Measurements from ENCODE around the gene AKNA. TPM values are rescaled to one million over a fixed set of nuclear protein-coding genes. Genes with fewer than 3 reads are reported as not detected.

AKNA gene
- total RNA-seq, 2 experiments from 2014 or later: 300 to 364 TPM

DNA sequence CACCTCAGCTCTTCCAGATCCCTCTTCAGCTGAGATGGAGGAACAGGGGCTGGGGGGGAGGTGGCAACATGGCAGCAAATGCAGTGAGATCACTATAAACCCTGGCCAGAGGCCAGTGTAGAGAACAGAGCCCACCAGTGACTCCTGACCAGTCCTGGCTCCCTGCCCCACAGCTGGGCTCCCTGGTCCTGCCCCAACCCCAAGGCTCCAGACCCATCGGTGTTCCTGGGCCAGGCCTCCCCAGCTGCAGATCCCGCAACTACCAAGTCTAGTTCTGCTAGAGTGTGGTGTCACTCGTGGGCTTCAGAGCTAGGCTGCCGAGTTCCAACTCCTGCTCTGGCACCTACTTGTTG, 16.8 kb downstream of the AKNA start:
- peak overlapping the region; percentile 72 for H3K4me3 Mint-ChIP-seq
- no peaks in the 10 kb centered on the region for H3K9me3 Mint-ChIP-seq
- POLR2A ChIA-PET: no interaction called here
- peaks cover 94% of the 10 kb centered on the region for H3K4me1 Mint-ChIP-seq
- DNase-seq: no peak
- peak overlapping the region; percentile 89 for H3K27ac Mint-ChIP-seq
- H3K27me3 Mint-ChIP-seq: no peaks in the 10 kb centered on the region
- CTCF ChIA-PET: interaction anchor here (1.2 to 4.8 kb wide), 2 partner anchors 15 to 25 kb away, joined by 4 to 39 read pairs; partner anchors contain the start of gene AKNA
- peaks cover 91% of the 10 kb centered on the region for H3K36me3 Mint-ChIP-seq (ENCODE audit: low read depth)

DNA sequence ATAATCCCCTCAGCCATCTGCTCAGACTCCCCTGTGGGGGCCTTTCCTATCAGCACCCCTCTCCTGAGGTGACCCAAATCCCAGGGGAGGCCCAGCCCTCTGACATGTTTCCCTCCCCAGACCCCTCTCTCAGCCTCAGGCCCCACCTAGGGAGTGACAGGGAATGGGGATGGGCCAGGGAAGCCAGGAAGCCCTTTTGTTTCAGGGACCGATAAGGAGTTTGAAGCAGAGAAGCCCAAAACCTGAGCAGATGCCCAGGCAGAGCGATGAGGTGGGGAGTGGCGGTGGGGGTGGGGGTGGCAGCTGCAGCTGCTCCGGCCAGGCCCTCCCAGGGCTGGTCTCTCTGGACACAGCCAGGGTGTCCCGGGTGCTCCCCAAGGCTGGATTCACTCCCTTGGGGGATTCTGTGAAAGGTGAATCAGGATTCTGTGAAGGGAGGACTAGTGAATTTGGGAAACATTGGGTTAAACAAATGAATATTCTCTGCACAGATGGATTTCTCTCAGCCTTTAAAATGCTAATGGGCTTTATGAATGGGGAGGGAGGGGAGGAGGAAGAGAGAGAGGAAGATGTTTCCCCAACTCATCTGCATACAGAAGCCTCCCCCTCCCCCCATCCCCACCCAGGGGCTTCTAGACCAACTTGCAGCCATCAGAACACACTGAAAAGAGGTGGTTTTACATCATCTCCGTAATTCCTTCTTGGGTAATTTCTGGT, 17.4 kb downstream of the AKNA start:
- ChIA-PET CTCF (interaction anchor here (4.8 kb wide), 1 partner anchor 16 kb away, joined by 39 read pairs; the partner anchor contains the start of gene AKNA), POLR2A (no interaction called here)
- Mint-ChIP-seq H3K36me3 (ENCODE audit: low read depth) (peaks cover 91% of the 10 kb centered on the region), H3K27ac (peak overlapping the region; percentile 79), H3K4me1 (peaks cover 94% of the 10 kb centered on the region), H3K9me3 (no peaks in the 10 kb centered on the region), H3K27me3 (no peaks in the 10 kb centered on the region), H3K4me3 (no peak overlapping the region)
- DNase-seq: no peak

DNA sequence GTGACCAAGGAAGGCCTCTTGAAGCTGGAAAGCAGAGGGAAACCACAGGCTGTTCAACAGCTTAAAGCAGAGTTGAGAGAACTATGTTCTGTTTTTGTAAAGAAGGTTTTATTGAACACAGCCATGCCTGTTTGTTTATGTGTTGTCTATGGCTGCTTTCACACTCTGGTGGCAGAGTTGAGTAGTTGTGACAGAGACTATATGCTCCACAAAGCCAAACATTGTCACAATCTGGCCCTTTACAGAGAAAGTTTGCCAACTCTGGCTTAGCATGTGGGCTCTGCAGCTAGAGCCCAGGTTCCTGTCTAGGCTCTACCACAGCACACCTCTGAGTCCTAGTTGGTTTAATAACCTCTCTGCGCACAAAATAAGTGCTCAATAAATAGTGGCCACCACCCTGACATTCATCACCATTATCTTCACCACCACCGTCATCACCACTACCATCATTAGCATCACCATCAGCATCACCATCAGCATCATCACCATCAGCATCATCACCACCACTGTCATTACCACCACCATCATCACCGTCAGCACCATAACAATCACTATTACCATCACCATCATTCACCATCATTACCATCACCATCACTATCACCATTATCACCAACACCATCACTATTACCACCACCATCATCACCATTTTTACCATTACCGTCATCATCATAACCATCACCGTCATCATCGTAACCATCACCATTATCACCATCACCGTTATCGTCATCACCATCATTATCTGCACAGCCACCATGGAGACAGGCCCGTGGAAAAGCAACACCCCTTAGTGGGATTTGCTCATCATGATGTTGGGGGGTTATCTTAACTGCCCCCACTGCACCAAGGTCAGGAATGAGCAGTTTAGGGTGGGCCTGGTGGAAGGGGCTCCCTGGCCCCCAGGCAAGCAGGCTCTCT, 18.3 kb downstream of the AKNA start:
- Mint-ChIP-seq H3K27ac (peak overlapping the region; percentile 61), H3K27me3 (no peaks in the 10 kb centered on the region), H3K36me3 (ENCODE audit: low read depth) (peaks cover 90% of the 10 kb centered on the region), H3K4me3 (no peak overlapping the region), H3K4me1 (peaks cover 93% of the 10 kb centered on the region), H3K9me3 (no peaks in the 10 kb centered on the region)
- DNase-seq: no peak
- CTCF ChIA-PET: interaction anchor here (0.6 to 4.8 kb wide), 5 partner anchors 10 to 16 kb away, joined by 4 to 39 read pairs (median 7); partner anchors contain the start of gene AKNA
- POLR2A ChIA-PET: no interaction called here

DNA sequence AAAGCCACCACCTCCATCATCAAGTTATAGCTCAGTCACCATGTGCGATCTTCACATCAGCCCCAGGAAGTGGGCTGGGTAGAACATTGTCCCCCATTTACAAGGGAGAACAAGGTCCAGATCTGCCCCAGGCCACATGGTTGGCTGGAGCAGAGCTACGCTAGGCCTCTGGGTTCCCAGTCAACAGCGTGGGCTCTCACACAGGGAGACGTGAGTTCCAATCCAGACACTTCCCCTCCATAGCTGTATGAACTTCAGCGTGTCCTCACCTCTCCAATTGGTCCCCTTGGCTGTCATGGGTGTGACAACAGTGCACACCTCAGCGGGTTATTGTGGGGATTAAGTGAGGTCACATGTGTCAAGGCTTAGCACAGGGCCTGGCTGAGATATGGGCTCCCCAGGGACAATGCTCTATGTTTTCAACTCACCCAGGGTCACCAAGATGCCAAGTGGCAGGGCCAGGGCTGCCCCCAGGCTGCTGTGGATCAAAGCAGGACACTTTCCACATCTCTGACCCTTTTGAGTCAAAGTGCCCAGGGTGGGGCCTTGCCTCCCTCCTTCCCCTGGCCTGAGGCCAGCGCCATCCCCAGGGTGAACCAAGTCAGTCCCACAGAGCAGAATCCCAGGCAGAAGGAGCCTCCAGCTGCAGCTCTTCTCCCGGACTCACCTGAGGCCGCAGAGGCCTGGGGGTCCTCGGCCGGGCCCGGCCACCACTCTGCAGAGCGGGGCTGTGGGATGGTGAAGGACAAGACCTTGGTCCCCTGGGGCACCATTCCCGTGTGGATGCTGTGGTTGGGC, 19.8 kb downstream of the AKNA start:
- H3K4me1 Mint-ChIP-seq: peaks cover 93% of the 10 kb centered on the region
- no peaks in the 10 kb centered on the region for H3K27me3 Mint-ChIP-seq
- peaks cover 91% of the 10 kb centered on the region for H3K36me3 Mint-ChIP-seq (ENCODE audit: low read depth)
- no peak for DNase-seq
- ChIA-PET POLR2A (interaction anchor here (0.6 to 1.1 kb wide), 2 partner anchors 18 to 20 kb away, joined by 3 to 4 read pairs; partner anchors contain the start of gene AKNA), CTCF (interaction anchor here (0.7 to 2.6 kb wide), 7 partner anchors 11 to 38 kb away, joined by 3 to 11 read pairs (median 7); partner anchors contain the start of gene AKNA)
- peak overlapping the region; percentile 19 for H3K4me3 Mint-ChIP-seq
- H3K9me3 Mint-ChIP-seq: no peaks in the 10 kb centered on the region
- peak overlapping the region; percentile 88 for H3K27ac Mint-ChIP-seq

DNA sequence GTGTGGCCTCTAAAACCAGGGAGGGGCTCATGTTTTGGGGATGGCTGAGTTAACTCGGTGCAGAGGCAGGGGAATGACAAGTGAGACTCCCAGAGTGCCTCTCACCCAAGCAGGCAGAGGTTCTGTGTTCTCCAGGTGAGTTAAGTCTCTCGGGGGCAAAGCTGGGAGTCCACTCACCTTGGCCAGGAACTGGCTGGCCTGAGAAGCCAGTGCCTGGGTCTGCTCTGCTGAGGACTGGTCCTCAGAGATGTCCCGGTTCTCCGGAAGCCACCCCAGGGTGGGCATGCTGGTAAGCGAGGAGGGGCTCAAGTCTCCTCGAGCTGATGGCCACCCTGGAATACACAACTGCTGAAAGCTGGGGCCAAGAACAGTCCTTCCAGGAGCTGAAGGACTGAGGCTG, 20.4 kb downstream of the AKNA start:
- H3K27me3 Mint-ChIP-seq: no peaks in the 10 kb centered on the region
- peaks cover 93% of the 10 kb centered on the region for H3K36me3 Mint-ChIP-seq (ENCODE audit: low read depth)
- peak overlapping the region; percentile 88 for H3K27ac Mint-ChIP-seq
- CTCF ChIA-PET: interaction anchor here (0.7 to 2.6 kb wide), 7 partner anchors 12 to 38 kb away, joined by 3 to 11 read pairs (median 7); partner anchors contain the start of gene AKNA
- H3K4me1 Mint-ChIP-seq: peaks cover 91% of the 10 kb centered on the region
- H3K4me3 Mint-ChIP-seq: peak overlapping the region; percentile 64
- no peaks in the 10 kb centered on the region for H3K9me3 Mint-ChIP-seq
- DNase-seq: no peak
- POLR2A ChIA-PET: interaction anchor here (0.6 to 1.1 kb wide), 3 partner anchors 19 to 56 kb away, joined by 3 to 4 read pairs (median 3); partner anchors contain the start of gene AKNA

DNA sequence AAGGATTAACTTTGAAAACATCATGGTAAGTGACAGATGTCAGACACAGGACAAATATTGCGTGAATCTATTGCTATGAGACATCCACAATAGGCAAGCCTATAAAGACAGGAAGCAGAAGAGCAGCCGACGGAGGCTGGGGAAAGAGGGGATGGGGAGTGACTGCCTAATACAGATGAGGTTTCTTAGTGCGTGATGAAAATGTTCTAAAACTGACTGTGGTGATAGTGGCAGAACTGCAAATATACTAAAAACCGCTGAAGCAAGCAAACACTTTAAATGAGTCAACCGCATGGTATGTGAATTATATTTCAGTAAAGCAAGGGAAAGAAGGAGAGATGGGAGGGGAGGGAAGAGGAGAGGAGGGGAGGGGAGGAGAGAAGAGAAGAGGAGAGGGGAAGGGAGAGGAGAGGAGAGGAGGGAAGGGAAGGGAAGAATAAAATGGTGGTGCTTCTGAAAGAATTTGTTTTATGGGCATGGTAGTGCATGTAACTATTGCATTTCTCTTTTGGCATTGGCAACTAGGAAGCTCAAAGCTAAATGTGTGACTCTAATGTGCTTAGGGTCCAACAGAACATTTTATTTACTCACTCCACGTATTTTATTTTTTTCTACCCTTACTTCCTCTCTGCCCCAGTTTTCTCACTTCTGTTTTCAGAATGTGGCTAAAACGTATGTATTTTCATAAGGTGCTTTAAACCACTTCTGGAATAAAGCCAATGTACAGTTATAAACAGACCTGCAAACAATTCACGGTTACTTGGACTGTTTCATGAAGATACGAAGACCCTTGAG, 21.3 kb downstream of the AKNA start:
- ChIA-PET POLR2A (interaction anchor here (0.8 to 1.1 kb wide), 2 partner anchors 21 to 57 kb away, joined by 3 to 4 read pairs; partner anchors contain the start of gene AKNA), CTCF (interaction anchor here (1.2 to 3.8 kb wide), 5 partner anchors 15 to 24 kb away, joined by 3 to 18 read pairs (median 10); partner anchors contain the start of gene AKNA)
- peaks cover 83% of the 10 kb centered on the region for H3K4me1 Mint-ChIP-seq
- H3K4me3 Mint-ChIP-seq: peak overlapping the region; percentile 64
- peak; percentile 54 for DNase-seq
- peak overlapping the region; percentile 88 for H3K27ac Mint-ChIP-seq
- H3K9me3 Mint-ChIP-seq: no peaks in the 10 kb centered on the region
- H3K27me3 Mint-ChIP-seq: no peaks in the 10 kb centered on the region
- H3K36me3 Mint-ChIP-seq (ENCODE audit: low read depth): peaks cover 93% of the 10 kb centered on the region

DNA sequence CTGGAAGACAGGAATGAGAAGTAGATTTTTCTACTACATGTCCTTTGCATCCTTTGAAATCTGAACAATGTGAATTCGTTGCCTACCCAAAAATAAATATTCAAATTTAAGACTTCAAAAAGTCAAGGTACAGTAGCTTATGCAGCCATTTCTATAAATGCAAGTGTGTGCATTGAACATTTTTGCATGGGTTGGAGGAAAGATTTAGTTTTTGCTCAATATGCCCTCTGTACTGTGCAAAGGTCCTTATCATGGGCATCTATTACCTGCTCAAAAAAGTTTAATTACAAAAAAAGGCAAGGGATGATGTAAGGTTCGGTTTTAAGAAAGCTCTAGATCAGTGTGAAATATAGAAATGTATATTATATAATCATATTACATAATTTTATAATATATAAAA, 22.6 kb downstream of the AKNA start:
- H3K27ac Mint-ChIP-seq: peak overlapping the region; percentile 84
- H3K9me3 Mint-ChIP-seq: no peaks in the 10 kb centered on the region
- CTCF ChIA-PET: interaction anchor here (1.1 to 3.8 kb wide), 4 partner anchors 10 to 23 kb away, joined by 3 to 18 read pairs (median 6); partner anchors contain the start of gene AKNA
- peaks cover 85% of the 10 kb centered on the region for H3K4me1 Mint-ChIP-seq
- POLR2A ChIA-PET: interaction anchor here (1.3 kb wide), 1 partner anchor 23 kb away, joined by 5 read pairs; the partner anchor contains the start of gene AKNA
- no peak overlapping the region for H3K4me3 Mint-ChIP-seq
- DNase-seq: no peak
- H3K27me3 Mint-ChIP-seq: no peaks in the 10 kb centered on the region
- H3K36me3 Mint-ChIP-seq (ENCODE audit: low read depth): peaks cover 95% of the 10 kb centered on the region

DNA sequence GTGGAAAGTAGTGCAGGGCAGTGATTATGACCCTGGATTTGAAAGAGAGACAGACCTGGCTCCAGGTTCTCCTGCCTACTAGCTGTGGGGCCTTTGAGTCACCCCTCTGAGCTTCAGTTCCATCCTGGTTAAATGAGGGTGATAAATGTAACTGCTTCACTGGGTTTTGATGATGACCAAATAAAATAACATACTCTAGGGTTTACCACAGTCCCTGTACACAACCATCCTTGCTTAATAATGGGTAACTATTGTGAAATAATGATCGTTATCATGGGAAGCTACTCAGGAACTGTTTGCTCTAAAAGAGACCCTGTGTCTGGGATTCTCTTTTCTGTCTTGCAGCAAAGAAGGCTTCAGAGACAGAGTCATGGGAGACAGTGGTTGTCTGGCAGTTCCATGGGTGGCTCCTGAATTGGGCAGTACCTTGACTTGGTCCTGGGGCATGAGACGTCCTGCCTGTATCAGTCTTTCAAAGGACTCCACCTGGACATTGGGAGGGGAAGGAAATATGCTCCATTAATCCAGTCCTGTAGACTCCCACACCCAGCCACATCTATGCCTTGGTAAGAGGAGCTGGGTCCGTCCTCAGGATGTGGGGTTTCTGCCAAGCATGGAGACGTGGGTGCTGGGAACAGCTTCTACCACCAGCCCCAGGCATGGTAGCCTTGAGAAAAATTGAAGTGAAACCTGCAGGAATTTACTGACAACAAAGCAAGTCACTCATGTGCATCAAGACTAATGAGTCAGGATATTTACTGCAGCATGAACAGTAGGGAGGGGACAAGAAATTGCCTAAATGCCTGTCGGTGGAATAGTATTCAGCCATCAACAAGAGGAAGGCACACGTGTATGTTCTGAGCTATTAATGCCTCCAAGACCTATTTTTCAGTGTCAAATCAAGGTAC, 23.4 kb downstream of the AKNA start:
- H3K4me3 Mint-ChIP-seq: peak overlapping the region; percentile 19
- ChIA-PET POLR2A (interaction anchor here (0.6 to 1.3 kb wide), 2 partner anchors 24 to 138 kb away, joined by 3 to 5 read pairs; partner anchors contain the start of gene AKNA), CTCF (interaction anchor here (1.1 to 3.8 kb wide), 5 partner anchors 9 to 23 kb away, joined by 3 to 18 read pairs (median 3); partner anchors contain the start of gene AKNA)
- DNase-seq: no peak
- H3K27ac Mint-ChIP-seq: peak overlapping the region; percentile 84
- H3K4me1 Mint-ChIP-seq: peaks cover 83% of the 10 kb centered on the region
- no peaks in the 10 kb centered on the region for H3K9me3 Mint-ChIP-seq
- peaks cover 95% of the 10 kb centered on the region for H3K36me3 Mint-ChIP-seq (ENCODE audit: low read depth)
- H3K27me3 Mint-ChIP-seq: no peaks in the 10 kb centered on the region

DNA sequence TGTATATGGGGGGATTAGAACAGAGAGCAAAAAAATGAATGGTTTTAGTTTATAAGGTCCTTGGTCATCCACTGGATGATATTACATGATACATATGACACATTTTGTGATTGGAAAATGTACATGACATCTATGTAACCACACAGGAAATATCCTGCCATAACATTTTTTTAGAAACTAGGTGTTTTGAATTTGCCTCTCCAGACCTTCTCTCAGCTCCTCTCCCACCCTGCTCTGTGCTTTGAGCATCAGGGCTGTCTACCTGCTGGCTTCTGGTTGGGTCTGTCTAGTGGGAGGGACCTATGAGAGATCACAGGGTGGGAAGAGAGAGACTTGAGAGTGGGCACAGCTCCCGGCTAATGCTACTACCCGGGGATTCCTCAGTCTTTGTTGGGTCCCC, 24.4 kb downstream of the AKNA start:
- no peaks in the 10 kb centered on the region for H3K27me3 Mint-ChIP-seq
- ChIA-PET CTCF (interaction anchor here (1.1 to 3.8 kb wide), 5 partner anchors 10 to 24 kb away, joined by 3 to 18 read pairs (median 5); partner anchors contain the start of gene AKNA), POLR2A (interaction anchor here (0.6 to 1.6 kb wide), 2 partner anchors 24 to 139 kb away, joined by 3 to 6 read pairs; partner anchors contain the start of gene AKNA)
- peak overlapping the region; percentile 84 for H3K27ac Mint-ChIP-seq
- peaks cover 78% of the 10 kb centered on the region for H3K4me1 Mint-ChIP-seq
- H3K36me3 Mint-ChIP-seq (ENCODE audit: low read depth): peaks cover 93% of the 10 kb centered on the region
- H3K9me3 Mint-ChIP-seq: no peaks in the 10 kb centered on the region
- peak overlapping the region; percentile 9 for H3K4me3 Mint-ChIP-seq
- DNase-seq: peak; percentile 35

DNA sequence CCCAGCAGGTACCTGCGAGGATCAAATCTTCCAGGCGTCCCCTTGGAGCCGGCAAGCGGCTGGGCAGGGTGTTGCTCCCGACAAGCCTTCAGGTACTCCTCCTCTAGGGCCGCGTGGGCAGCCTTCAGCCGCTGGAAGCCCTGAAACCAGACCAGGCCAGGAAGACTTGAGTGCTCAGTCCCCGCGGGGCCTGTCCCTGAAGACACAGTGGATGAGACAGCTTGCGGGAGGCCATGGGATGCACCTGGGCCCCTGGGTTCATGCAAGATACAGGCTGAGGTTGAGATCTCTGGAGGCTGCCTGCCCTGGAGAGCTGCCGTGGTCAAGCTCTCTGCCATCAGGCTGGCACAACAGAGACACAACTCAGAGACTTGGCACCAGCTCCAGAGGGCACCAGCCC, 25.4 kb downstream of the AKNA start:
- no peaks in the 10 kb centered on the region for H3K27me3 Mint-ChIP-seq
- no peaks in the 10 kb centered on the region for H3K9me3 Mint-ChIP-seq
- DNase-seq: no peak
- H3K4me1 Mint-ChIP-seq: peaks cover 73% of the 10 kb centered on the region
- H3K27ac Mint-ChIP-seq: peak overlapping the region; percentile 84
- POLR2A ChIA-PET: interaction anchor here (1.6 kb wide), 1 partner anchor 25 kb away, joined by 6 read pairs; the partner anchor contains the start of gene AKNA
- H3K36me3 Mint-ChIP-seq (ENCODE audit: low read depth): peaks cover 89% of the 10 kb centered on the region
- CTCF ChIA-PET: interaction anchor here (1.2 to 3.8 kb wide), 3 partner anchors 9 to 25 kb away, joined by 5 to 18 read pairs (median 6); partner anchors contain the start of gene AKNA
- no peak overlapping the region for H3K4me3 Mint-ChIP-seq

Data from activated CD4-positive, alpha-beta T cell treated with anti-CD3 and anti-CD28 coated beads, Interleukin-2, amount 10 ng/mL, durations not matched to agents 7 days and 5 days (primary cell).